H1 (cell line): ENCODE data around the gene POTEH. TPM values are rescaled to one million over a fixed set of nuclear protein-coding genes. Genes with fewer than 3 reads are reported as not detected.
"Not testable (repeated sequence)": the region's sequence is repeated elsewhere in the genome, so short reads cannot be mapped to it uniquely, and the experiment has no call there.

ENCODE experiments used
- CTCF ChIA-PET: fragments of 300-600 bp; sonication (Branson Sonifier 250); formaldehyde crosslinking; loops from one replicate; lab custom pipeline; 2021; ENCODE audit not compliant: partially characterized antibody; lab: Charles Lee
- POLR2A ChIA-PET: fragments of 300-600 bp; sonication (Branson Sonifier 250); formaldehyde crosslinking; loops from one replicate; lab custom pipeline; 2021; ENCODE audit warnings: inconsistent platforms; ENCODE audit not compliant: partially characterized antibody; lab: Charles Lee
- DNase-seq, 2 experiments: peaks; one replicate each; pipeline versions ENCODE4 v3.0.0 to v3.0.0-alpha.2; 2010 to 2022; ENCODE audit warnings: low spot score in 2 of 2, low read depth in 1 of 2, mixed read lengths in 1 of 2
- FAIRE-seq: peaks from 2 replicates; lab custom pipeline; 2011; peaks lifted over from hg19 to GRCh38; lab: Jason Lieb, UNC
- H2AFZ ChIP-seq: 2 replicates; pipeline ENCODE4 v1.8.1; 2012; ENCODE audit warnings: low read length, inconsistent platforms
- H2AK5ac ChIP-seq: 2 replicates; pipeline ENCODE4 v1.6.1; 2013; ENCODE audit warnings: low read depth, low read length
- H2BK120ac ChIP-seq: replicated peaks from 2 replicates; pipeline ENCODE3; 2013; ENCODE audit warnings: low read depth, low read length, inconsistent platforms
- H2BK12ac ChIP-seq: 2 replicates; pipeline ENCODE4 v1.6.1; 2013; ENCODE audit warnings: low read depth, low read length
- H2BK15ac ChIP-seq: 2 replicates; pipeline ENCODE4 v1.6.1; 2013; ENCODE audit warnings: low read length
- H2BK20ac ChIP-seq: 2 replicates; pipeline ENCODE4 v1.6.1; 2013; ENCODE audit warnings: low read length
- H2BK5ac ChIP-seq: 2 replicates; pipeline ENCODE4 v1.6.1; 2013; ENCODE audit warnings: low read depth, low read length
- H3K14ac ChIP-seq: 2 replicates; pipeline ENCODE4 v1.6.1; 2013; ENCODE audit warnings: inconsistent platforms; ENCODE audit not compliant: insufficient read length
- H3K18ac ChIP-seq: 2 replicates; pipeline ENCODE4 v1.6.1; 2013; ENCODE audit warnings: low read length; ENCODE audit errors: extremely low read depth
- H3K23ac ChIP-seq: 2 replicates; pipeline ENCODE4 v1.6.1; 2013; ENCODE audit warnings: inconsistent platforms; ENCODE audit not compliant: insufficient read length
- H3K23me2 ChIP-seq: 2 replicates; pipeline ENCODE4 v1.6.1; 2013; ENCODE audit warnings: low read depth, low read length
- H3K27ac ChIP-seq: 2 replicates; pipeline ENCODE4 v1.6.1; 2011; ENCODE audit warnings: low read depth, low read length, inconsistent platforms
- H3K27me3 ChIP-seq, 4 experiments: replicated peaks in 1 of 4; 1 replicate in 1 of 4; 2 replicates in 3 of 4; pipeline versions ENCODE4 v1.6.1 to v1.8.1; 2011 to 2013; ENCODE audit warnings: low read length in 3 of 4, mild to moderate bottlenecking in 3 of 4, inconsistent platforms in 2 of 4, mixed read lengths in 2 of 4, moderate library complexity in 1 of 4; ENCODE audit not compliant: control insufficient read depth in 3 of 4, insufficient read depth in 3 of 4; ENCODE audit errors: extremely low read depth in 1 of 4
- H3K36me3 ChIP-seq, 4 experiments: 2 replicates each; pipeline versions ENCODE4 v1.6.1 to v1.8.1; 2011 to 2013; ENCODE audit warnings: mild to moderate bottlenecking in 4 of 4, low read length in 3 of 4, moderate library complexity in 2 of 4, control low read depth in 1 of 4, inconsistent platforms in 1 of 4; ENCODE audit not compliant: insufficient read depth in 4 of 4, control insufficient read depth in 2 of 4
- H3K4ac ChIP-seq: replicated peaks from 2 replicates; pipeline ENCODE3; 2013; ENCODE audit warnings: low read length, low read depth, mixed read lengths, inconsistent platforms; ENCODE audit not compliant: insufficient read length
- H3K4me1 ChIP-seq, 4 experiments: replicated peaks in 1 of 4; 1 replicate in 1 of 4; 2 replicates in 3 of 4; pipeline versions ENCODE4 v1.6.1 to v1.8.1; 2011 to 2013; ENCODE audit warnings: low read length in 3 of 4, inconsistent platforms in 2 of 4, mixed read lengths in 1 of 4; ENCODE audit not compliant: insufficient read depth in 4 of 4, control insufficient read depth in 3 of 4
- H3K4me2 ChIP-seq, 2 experiments: 2 replicates each; pipeline versions ENCODE4 v1.6.1 to v1.8.1; 2011 to 2013; ENCODE audit warnings: low read depth in 2 of 2, low read length in 2 of 2, control low read depth in 1 of 2, inconsistent platforms in 1 of 2, mild to moderate bottlenecking in 1 of 2; ENCODE audit not compliant: insufficient read depth in 1 of 2
- H3K4me3 ChIP-seq, 4 experiments: fragments of 200-600, 300-600 bp in 1 of 4; sonication (generic), shearing (Covaris generic), sonication (Bioruptor Twin) in 1 of 4; 2 replicates each; pipeline versions ENCODE4 v1.5.1 to v1.8.1; 2011 to 2016; ENCODE audit warnings: low read length in 4 of 4, low read depth in 3 of 4, control low read depth in 2 of 4, inconsistent platforms in 2 of 4, mild to moderate bottlenecking in 2 of 4, mixed read lengths in 1 of 4, moderate library complexity in 1 of 4; ENCODE audit not compliant: insufficient read depth in 2 of 4; ENCODE audit errors: extremely low read depth in 1 of 4
- H3K56ac ChIP-seq: replicated peaks from 2 replicates; pipeline ENCODE3; 2013; ENCODE audit warnings: low read depth, mild to moderate bottlenecking, mixed read lengths, low read length, inconsistent platforms; ENCODE audit not compliant: insufficient read length
- H3K79me1 ChIP-seq: 2 replicates; pipeline ENCODE4 v1.6.1; 2013; ENCODE audit warnings: low read depth, low read length, control low read depth
- H3K79me2 ChIP-seq, 2 experiments: 2 replicates each; pipeline versions ENCODE4 v1.6.1 to v1.8.1; 2012 to 2013; ENCODE audit warnings: low read length in 2 of 2, mild to moderate bottlenecking in 2 of 2, inconsistent platforms in 1 of 2; ENCODE audit not compliant: insufficient read depth in 2 of 2, control insufficient read depth in 1 of 2
- H3K9ac ChIP-seq, 4 experiments: replicated peaks in 1 of 4; 1 replicate in 1 of 4; 2 replicates in 3 of 4; pipeline versions ENCODE4 v1.6.1 to v1.8.1; 2011 to 2013; ENCODE audit warnings: low read depth in 3 of 4, low read length in 3 of 4, control low read depth in 2 of 4, mild to moderate bottlenecking in 2 of 4, moderate library complexity in 2 of 4, inconsistent platforms in 1 of 4; ENCODE audit errors: extremely low read depth in 1 of 4
- H3K9me3 ChIP-seq, 2 experiments: 2 replicates each; pipeline versions ENCODE4 v1.6.1 to v1.8.1; 2012 to 2013; ENCODE audit warnings: mild to moderate bottlenecking in 2 of 2, moderate library complexity in 2 of 2, control low read depth in 1 of 2, inconsistent platforms in 1 of 2, low read depth in 1 of 2, low read length in 1 of 2, mixed read lengths in 1 of 2; ENCODE audit not compliant: insufficient read depth in 2 of 2
- H4K20me1 ChIP-seq, 2 experiments: replicated peaks in 1 of 2; 2 replicates each; pipeline versions ENCODE3 to v1.8.1; 2011 to 2013; ENCODE audit warnings: inconsistent platforms in 2 of 2, low read length in 2 of 2, mild to moderate bottlenecking in 1 of 2; ENCODE audit not compliant: insufficient read depth in 2 of 2, control insufficient read depth in 1 of 2
- H4K5ac ChIP-seq: 2 replicates; pipeline ENCODE4 v1.6.1; 2013; ENCODE audit warnings: low read length, low read depth, mixed read lengths, inconsistent platforms; ENCODE audit not compliant: insufficient read length
- H4K8ac ChIP-seq: 2 replicates; pipeline ENCODE4 v1.8.0; 2013; ENCODE audit warnings: mild to moderate bottlenecking, moderate library complexity, low read length, inconsistent platforms; ENCODE audit not compliant: insufficient read depth; ENCODE audit errors: extremely low read depth
- H4K91ac ChIP-seq: replicated peaks from 2 replicates; pipeline ENCODE3; 2013; ENCODE audit warnings: low read length, mixed read lengths, inconsistent platforms; ENCODE audit not compliant: insufficient read length
- WGBS, 2 experiments: shearing (Covaris generic) in 1 of 2; methylation state at CpG; one replicate each; pipeline versions ENCODE4 v1.1.6 to v1.1.7; 2013 to 2015; ENCODE audit warnings: low lambda C conversion rate in 2 of 2, mixed read lengths in 2 of 2, inconsistent platforms in 1 of 2, low coverage in 1 of 2, missing lambda C conversion rate in 1 of 2; ENCODE audit not compliant: insufficient replicate concordance in 2 of 2, insufficient coverage in 1 of 2, insufficient read length in 1 of 2; ENCODE audit errors: extremely low coverage in 1 of 2, missing lambda C conversion rate in 1 of 2; 5-methylcytosine and 5-hydroxymethylcytosine counted together
- polyA plus RNA-seq, 7 experiments: library from polyadenylated mRNA; depleted of rRNA in 3 of 7; stranded (reverse) in 5 of 7; unstranded in 2 of 7; fragments of >200 nt in 5 of 7; fragments of 200-250 nt in 2 of 7; gene quantifications; 1 replicate in 5 of 7; 2 replicates in 1 of 7; 4 replicates in 1 of 7; pipeline versions ENCODE4 v1.2.1 to v1.2.3, GENCODE V29; 2011 to 2013; ENCODE audit warnings: missing spikeins in 2 of 7, mixed read lengths in 2 of 7
- total RNA-seq: library from RNA; stranded (reverse); fragmentation: NEBNext Ultra II Directional; extraction: Animal tissue kit (Norgen Biotek cat#: 25700); gene quantifications from 2 replicates; pipeline ENCODE4 v1.2.1, GENCODE V29; 2021

POTEH gene
- total and polyA plus RNA-seq, 2 of the 8 experiments (the other 6 are each of a cell fraction or from before 2014, with no cell fraction given) = not detected

DNA sequence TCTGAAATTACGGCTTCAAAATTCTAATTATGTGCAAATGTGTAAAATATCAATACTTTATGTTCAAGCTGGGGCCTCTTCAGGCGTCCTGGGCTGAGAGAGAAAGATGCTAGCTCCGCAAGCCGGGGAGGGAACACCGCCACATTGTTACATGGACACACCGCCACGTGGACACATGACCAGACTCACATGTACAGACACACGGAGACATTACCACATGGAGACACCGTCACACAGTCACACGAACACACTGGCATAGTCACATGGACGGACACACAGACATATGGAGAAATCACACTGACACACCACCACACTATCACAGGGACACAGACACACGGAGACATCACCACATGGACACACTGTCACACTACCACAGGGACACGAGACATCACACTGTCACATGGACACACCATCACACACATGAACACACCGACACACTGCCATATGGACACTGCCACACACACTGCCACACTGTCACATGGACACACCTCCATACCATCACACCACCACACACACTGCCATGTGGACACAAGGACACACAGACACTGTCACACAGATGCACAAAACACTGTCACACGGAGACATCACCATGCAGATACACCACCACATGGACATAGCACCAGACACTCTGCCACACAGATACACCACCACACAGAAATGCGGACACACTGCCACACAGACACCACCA lies 58.0 kb downstream of the POTEH start:
- POLR2A ChIA-PET, FAIRE-seq, H4K8ac ChIP-seq, H2BK12ac ChIP-seq, H3K27me3 ChIP-seq, H3K4me2 ChIP-seq, H3K14ac ChIP-seq, DNase-seq, CTCF ChIA-PET, H4K91ac ChIP-seq, H2BK120ac ChIP-seq, H3K4me3 ChIP-seq, H2BK5ac ChIP-seq, H3K27ac ChIP-seq, H4K20me1 ChIP-seq, H2BK20ac ChIP-seq, H4K5ac ChIP-seq, H3K23me2 ChIP-seq, H3K79me2 ChIP-seq, H3K56ac ChIP-seq, H3K23ac ChIP-seq, H3K9me3 ChIP-seq, H2AFZ ChIP-seq, H3K4ac ChIP-seq, H3K9ac ChIP-seq, H3K4me1 ChIP-seq, H2BK15ac ChIP-seq, H2AK5ac ChIP-seq, H3K36me3 ChIP-seq, H3K18ac ChIP-seq, H3K79me1 ChIP-seq: not testable (repeated sequence)
- 87% methylated on average over 13 of the region's 16 CpGs; no CpG with 5 or more reads in 1 of the 2 experiments for WGBS, 2 experiments
